GM19438 (cell line): ENCODE data around the gene AMIGO3.
"Not testable (repeated sequence)": the region's sequence is repeated elsewhere in the genome, so short reads cannot be mapped to it uniquely, and the experiment has no call there.

Experiments
- ATAC-seq: cut with Tn5 transposase; IDR thresholded peaks from one replicate; pipeline ENCODE4 v1.9.1; 2021; ENCODE audit warnings: low read depth; ENCODE audit not compliant: unreplicated experiment

The AMIGO3 gene

DNA sequence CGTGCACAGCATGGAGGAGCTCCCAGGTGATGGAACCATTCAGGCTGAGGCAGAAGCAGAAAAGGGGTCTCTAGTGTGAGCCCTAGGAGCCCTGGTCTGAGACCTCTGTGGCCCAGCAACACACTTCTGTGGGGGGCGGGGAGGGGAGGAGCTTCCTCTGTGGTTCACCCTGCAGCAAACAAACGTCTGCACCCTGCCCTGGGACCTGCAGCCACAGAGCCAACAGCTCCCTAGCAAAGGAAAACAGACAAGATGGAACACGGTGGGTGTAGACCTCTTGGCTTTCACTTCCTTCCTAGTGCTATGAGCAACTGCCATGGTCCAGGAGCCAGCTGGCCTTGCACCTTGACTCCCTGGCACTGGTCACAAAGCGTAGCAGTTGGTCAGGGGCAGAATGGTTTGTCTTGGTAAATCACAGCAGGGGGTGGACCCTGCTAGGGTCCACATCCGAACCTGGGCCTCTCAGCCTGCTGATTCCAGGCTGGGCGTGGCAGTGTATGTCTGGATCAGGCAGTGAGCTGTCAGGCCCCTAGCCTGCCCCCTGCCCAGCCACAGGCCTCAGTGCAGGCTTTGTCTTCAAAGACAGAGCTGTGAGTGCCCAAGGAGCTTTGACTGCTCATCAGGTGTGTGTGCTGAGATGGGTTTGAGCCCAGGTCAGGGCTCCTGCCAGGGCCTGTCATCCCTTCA is 6.7 kb downstream of the AMIGO3 start:
- ATAC-seq, result no peak

DNA sequence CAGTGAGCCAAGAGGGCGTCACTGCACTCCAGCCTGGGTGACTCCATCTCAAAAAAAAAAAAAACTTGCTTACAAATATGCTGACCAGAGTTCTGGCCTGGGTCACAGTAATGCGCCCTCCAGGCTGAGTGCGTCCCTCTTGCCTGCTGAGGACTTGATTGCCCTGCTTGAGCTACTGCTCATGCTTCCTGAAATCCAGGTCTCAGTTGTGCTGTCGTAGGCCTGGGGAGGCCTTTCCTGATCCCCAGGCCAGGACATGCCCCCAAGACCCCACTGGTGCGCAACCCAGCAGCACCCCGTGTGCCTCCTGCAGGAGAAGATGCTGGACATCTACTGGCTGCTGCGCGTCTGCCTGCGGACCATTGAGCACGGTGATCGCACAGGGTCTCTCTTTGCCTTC is 7.3 kb downstream of the AMIGO3 start:
- ATAC-seq, result no peak

DNA sequence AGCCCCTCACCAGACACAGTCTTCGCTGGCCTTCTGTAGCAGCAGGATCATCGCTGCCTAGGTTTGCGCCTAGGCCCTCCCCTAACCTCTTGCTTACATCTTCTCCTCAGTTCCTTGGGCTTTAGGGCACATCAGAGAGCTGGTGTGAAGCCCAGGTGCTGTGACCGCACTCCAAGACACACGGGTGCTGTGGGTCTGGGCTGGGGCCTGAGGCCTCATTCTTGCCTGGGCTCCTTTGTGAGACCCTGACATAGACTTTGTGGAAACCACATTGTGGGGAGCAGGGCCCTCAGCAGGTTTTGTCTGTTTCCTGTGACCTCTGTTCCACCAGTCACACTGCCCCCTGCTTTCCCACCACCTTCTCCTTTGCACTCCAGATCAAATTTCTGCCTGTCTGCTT is 8.0 kb downstream of the AMIGO3 start:
- ATAC-seq, result no peak

DNA sequence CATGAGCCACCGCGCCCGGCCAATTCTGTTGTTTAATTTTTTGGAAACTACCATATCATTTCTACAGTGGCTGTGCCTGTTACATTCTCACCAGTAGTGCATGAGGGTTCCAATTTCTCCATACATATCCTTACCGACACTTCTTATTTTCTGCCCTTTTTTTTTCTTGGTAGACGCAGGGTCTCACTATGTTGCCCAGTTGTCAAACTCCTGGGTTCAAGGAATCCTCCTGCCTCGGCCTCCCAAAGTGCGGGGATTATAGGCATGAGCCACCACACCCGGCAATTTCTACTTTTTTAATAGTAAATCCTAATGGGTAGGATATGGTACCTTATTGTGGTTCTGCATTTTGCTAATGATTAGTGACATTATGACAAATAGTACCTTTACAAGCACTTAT is 9.6 kb downstream of the AMIGO3 start:
- ATAC-seq, result no peak

DNA sequence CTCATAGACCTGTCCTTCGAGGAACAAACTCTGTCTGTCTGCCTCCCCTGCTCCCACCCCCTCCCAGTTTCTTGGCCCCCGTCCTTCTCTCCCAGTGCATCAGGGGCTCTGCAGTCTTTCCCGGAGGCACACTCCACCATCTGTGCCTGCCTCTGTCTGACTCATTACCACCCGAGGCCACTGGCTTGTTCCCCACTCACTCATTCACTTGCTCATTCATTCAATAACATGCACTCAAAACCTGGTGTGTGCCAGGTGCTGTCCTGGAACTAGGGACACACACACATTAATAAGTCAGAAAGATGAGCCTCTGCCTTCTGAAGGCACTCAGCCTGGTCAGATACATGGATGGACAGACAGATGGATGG is 12.4 kb downstream of the AMIGO3 start:
- no peak for ATAC-seq

DNA sequence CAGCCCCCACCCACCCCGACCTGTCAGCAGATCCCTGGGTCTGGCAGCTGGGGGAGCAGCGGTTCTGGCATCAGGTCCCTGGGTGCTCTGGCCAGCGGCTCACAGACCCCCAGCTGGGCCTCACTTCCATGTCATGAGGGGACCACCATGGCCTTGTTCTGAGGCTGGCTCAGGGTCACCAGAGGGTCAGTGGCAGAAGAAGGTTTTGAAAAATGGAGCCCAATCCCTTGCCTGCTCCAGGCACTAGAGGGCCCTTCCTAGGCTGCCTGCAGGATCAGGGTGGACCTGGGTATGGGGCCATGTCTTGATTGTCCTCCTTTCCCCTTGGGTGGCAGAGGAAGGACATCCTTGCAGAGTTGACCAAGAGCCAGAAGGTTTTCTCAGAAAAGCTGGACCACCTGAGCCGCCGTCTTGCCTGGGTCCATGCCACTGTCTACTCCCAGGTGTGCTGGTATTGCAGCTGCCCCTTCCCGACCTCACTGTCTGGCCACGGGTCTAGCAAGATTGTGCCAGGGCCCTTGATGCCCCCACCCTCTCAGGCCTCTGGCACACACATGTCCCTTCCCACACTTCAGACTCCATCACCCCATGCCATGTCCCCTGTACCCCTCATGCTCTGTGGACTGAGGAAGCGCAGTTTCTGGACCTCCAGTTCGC is 12.9 kb downstream of the AMIGO3 start:
- ATAC-seq, result no peak

DNA sequence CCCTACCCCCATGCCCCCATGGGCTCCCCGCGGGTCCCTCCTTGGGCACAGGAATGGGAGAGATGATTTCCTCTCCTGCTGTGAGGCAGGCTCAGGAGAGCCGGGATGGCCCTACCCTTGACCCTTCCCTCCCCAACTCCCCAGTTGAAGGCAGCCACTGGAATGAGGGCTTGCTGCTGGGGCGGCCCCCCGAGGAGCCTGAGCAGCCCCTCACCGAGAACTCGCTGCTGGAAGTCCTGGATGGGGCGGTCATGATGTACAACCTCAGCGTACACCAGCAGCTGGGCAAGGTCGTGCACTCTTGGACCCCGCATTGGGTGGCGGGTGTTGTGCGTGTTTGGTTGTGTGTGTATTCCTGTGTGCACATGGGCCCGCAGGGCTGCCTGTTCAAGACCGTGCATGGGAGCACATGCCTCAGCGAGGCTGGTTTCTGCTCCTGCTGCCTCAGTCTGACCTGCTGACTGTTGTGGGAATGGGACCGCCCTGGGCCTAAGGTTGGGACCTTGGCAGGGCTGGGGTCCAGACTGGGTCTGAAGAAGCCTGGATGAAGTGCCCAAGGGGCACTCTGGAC is 14.0 kb downstream of the AMIGO3 start:
- no peak for ATAC-seq

DNA sequence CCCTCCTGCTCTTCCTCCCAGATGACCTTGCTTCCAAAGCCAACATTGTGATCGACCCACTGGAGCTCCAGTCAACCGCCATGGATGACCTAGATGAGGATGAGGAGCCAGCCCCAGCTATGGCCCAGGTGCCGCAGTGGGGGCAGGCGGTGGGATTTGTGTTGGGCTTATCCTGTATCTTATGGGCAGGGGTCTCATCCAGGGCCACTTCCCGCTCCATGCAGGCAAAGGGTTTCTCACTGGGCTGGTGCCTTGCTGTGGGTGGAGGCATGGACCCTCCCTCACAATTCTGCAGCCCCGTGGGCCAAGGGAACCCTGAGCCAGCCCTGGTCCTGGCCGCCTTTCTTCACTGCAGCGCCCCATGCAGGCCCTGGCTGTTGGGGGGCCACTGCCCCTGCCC is 14.9 kb downstream of the AMIGO3 start:
- no peak for ATAC-seq

DNA sequence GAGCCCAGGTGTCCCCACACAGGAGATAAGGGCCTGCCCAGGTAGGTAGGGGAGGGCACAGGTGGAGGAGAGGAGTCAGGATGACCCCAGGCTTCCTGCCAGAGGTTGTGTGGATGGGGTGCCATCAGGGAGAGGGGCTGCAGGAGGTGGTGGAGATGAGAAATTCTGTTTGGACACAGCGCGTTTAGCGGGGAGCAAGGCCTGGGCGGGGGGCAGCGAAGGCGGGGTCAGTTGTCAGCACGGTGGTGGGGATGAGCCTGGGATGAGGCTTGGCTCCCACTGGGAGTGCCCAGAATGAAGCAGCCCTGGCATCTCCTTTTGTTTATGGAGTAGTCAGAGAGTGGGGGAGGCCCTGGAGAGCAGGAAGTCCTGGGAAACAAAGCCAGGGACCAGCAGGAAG is 15.5 kb downstream of the AMIGO3 start:
- ATAC-seq, result no peak

DNA sequence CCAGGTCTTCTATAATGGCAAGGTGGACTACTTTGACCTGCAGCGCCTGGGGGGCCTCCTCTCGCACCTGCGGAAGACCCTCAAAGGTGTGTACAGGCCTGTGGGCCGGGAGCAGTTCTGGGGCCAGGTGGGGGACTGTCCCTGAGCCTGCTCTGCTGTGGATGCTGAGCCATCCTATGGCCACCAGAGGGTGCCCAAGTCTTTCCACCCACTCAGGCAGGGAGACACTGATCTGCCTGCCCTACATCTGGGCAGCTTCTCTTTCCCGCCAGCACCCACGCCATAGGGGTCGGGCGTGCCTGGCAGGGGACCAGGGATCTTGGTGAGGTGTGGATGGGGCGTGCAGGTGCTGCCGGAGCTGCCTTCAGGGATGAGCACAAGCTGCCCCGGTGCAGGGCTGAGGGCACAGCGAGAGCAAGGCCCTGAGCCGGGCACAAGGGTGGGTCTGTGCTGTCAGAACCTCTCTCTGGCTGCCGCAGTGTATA is 16.0 kb downstream of the AMIGO3 start:
- no peak for ATAC-seq

DNA sequence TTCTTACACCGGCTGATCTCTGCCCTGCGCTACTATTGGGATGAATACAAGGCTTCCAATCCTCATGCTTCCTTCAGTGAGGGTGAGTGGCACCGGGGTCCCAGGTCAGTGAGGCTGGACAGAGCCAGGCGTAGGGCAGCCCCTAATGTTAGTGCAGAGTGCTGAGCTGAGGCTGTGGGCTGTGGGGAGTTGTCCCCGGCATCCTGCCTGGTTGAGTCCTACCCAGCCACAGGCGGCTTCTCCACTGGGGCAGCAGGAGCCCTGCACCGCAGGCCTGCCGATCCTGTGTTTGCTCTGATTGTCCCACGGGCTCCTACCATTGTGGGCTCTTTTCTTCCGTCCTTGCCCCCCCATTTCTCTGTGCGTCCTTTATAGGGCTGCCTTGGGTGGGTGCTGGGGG is 16.8 kb downstream of the AMIGO3 start:
- ATAC-seq, result no peak

DNA sequence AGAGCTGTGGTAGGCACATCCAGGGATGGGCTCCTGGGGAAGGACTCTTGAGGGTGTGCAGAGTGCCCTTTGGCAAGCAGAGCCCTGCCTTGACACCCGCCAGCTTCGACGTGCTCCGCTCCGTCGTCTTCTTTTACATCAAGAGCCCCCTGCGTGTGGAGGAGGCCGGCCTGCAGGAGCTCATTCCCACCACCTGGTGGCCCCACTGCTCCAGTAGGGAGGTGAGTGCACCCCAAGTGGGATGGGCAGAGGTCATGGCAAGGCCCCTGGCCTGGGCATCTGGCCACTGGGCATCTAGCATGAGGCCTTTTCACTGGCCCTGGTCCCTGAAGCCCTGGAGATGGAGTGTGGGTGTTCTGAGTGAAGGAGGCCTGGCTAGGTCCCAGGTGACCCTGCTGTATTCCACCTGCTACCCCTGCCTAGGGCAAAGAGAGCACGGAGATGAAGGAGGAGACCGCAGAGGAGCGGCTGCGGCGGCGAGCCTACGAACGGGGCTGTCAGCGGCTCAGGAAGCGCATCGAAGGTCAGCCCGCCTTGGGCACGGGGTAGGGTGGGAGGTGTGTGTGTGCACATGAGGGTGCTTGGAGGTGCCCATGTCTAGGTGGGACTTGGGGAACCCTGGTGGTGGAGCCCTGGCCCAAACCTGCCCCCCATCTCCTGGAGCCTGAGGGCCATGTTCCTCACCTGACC is 18.0 kb downstream of the AMIGO3 start:
- no peak for ATAC-seq

DNA sequence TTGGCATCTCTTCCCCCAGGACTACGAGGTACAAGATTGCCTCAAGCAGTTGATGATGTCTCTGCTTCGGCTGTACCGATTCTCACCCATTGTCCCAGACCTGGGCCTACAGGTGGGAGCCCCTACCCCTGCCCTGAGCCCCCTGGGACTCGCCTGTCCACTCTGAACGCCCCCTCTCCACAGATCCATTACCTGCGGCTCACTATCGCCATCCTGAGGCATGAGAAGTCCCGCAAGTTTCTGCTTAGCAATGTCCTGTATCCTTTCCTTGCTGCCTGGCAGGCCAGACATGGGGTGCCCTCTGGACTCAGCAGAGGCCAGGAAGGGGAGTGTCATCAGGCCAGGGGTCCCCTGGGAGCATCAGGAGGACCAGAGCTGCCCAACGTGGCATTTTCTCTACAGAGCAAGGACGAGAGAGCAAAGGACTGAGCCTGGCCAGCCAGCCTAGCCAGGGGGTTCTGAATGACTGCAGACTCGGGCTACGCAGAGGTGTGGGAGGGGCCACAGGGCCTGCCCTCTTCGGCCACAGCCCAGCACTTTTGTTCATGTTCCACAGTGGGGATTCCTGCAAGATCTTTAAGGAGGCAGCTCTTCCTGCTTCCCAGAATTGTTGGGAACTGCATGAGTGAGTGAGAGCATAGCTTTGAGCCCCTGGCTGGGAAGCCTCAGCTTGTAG is 18.9 kb downstream of the AMIGO3 start:
- no peak for ATAC-seq

DNA sequence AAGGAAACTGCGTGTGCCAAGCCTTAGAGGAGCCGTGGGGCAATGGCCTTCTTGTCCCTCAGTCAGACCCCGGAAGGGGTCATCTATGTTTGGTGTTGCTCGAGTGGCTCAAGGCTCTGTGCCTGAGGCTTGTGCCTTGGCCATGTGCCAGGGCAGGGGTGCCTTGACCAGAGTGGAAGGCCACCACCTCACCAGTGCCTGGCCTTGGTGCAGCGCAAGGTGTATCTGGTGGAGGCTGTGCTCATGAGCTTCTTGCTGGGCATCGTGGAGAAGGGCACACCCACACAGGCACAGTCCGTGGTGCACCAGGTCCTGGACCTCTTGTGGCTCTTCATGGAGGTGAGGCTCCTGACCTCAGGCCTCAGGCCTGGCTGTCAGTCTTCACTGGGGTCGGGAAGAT is 19.5 kb downstream of the AMIGO3 start:
- ATAC-seq, result no peak

DNA sequence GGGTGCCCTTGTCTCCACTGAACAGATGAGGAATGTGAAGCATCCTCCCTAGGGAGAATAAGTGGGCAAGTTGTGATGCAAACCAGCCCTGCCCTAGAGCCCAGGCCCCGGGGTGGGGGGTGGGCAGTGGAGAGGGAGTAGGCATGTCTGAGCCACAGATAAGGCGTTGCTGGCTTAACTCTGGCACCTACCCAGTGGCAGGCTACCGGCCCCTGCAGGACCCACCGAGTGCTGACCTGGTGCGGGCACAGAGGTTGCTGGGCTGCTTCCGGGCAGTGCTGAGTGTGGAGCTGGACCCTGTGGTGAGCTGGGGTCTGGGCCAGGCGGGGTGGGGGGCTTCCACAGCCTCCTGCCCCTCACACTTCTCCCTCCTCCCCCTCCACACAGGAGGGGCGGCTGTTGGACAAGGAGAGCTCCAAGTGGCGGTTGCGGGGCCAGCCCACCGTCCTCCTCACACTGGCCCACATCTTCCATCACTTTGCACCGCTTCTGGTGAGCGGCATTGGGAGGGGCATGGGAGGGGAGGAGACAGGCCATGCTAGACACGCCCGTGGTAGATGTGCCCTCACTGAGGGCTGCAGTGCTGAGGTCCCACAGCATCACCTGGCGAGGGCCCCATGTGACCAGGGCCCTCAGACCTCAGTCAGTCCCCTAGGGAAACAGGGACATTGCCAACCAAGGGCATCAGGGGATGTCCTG is 20.1 kb downstream of the AMIGO3 start:
- no peak for ATAC-seq

DNA sequence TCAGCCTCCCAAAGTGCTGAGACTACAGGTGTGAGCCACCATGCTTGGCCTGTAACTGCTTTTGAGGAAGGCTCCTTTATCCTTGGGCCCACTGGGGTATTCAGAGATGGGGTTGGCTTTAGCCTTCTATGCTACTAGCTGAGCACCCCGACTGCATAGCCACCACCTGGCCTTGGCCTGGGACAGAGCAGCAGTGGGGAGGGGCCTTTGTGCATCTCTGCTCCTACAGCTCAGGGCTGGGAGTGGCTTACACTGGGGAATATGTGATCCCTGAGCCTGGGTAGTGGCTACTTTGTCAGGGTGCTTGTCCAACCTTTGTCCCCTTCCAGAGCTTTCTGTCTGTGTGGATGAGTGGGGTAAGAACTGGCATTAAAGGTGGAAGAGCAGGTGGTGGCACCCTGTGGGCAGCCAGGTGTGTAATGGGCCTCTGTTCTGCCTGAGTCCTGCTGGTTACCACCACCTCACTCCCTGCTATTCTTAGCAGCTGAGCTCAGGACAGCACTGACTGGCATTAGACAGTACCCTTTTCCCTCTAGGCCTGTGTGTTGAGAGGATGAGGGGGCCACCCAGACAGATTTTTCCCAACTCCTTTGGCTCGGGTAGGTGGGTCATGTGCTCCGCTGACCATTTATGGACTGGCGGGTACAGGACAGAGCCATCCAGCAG is 24.0 kb downstream of the AMIGO3 start:
- not testable (repeated sequence) for ATAC-seq

DNA sequence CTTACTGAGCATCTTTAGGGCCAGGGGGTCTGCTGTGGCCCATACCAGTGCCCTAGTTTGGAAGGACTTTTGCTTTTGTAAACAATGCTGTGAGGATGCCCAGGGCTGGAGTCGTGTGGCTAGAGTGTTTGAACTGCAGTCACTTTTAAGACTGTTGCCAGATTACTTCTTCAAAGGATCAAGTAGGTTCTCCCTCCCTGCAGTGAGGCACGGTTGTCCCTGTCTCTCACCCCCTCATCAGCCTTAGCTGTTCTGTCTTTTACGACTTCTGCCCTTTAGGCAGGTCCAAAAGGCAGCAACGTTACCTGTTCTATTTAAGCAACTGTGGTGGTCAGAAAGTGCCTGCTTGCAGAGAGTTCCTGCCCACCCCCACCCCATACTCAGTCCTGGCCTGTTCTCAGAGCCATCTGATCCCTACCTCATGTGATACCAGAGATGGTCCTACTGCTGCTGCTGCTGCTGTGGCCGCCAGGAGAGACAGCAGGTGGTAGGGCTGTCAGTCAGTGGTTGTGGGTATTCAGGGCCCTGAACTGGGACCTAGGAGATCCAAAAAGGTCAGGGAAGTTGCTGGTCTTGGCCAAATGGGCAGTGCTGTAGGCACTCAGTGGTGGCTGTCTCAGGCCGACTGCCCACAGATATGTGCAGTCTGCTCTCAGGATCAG is 24.9 kb downstream of the AMIGO3 start:
- ATAC-seq, result not testable (repeated sequence)

DNA sequence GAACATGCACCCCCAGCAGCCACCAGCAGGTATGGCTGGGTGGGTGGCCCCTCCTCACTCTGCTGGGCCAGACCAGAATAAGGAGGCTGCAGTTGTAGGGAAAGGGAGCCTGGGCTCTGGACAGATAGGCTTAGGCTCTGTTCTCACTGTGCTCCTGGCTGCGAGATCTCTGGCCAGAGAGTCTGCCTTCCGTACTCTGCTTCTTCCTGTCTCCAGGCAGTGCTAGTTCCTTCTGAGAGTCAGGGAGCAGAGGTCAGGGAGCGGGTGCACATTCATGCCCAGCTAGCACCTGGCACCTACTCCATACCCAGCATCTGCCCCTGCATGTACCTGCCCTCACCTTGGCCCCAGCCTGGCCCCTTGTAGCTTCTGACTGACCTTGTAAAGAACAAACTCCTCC is 28.0 kb downstream of the AMIGO3 start:
- ATAC-seq, result not testable (repeated sequence)

DNA sequence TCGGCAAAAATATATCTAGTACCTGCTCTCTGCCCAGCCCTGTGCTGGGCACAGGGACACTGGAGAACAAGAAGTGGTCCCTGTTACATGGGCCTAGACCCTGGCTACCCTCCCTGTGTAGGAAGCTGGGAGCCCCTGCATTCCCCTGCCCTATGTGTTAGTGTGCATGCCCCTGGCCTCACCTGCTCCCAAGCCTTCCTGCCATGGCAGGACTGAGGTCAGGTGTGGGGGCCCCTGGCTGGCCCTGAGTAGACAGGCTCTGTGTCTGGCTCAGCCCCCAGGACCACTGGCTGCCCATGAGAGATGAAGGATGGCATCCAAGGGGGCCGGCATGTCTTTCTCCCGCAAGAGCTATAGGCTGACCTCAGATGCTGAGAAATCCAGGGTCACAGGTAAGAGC is 28.6 kb downstream of the AMIGO3 start:
- ATAC-seq, result not testable (repeated sequence)
